NCI-H82 treated with DMSO at 0.1 percent for 48 hours (cell line): Measurements from ENCODE around the gene IL17RA.
"Not testable (repeated sequence)": the region's sequence is repeated elsewhere in the genome, so short reads cannot be mapped to it uniquely, and the experiment has no call there.

Source experiments
- DNase-seq: peaks from one replicate; lab custom pipeline; 2025; ENCODE audit not compliant: unreplicated experiment; lab: John Stamatoyannopoulos, UW

The IL17RA gene

GRCh38 chr22:17120281-17120680 is 35.5 kb downstream of the IL17RA start:
- DNase-seq, result no peak

GRCh38 chr22:17120711-17121232 is 36.0 kb downstream of the IL17RA start:
- DNase-seq, result no peak

GRCh38 chr22:17121233-17122195 is 36.7 kb downstream of the IL17RA start, which contains the start of gene TMEM121B:
TMEM121B (minus strand) TSS chr22:17121360; CDS start chr22:17121127, 233 bp downstream.
- DNase-seq, result peak; percentile 12

GRCh38 chr22:17130199-17130598 is 45.4 kb downstream of the IL17RA start:
- DNase-seq, result no peak

GRCh38 chr22:17131686-17132085 is 46.9 kb downstream of the IL17RA start:
- DNase-seq, result no peak

GRCh38 chr22:17132112-17132511 is 47.3 kb downstream of the IL17RA start:
- DNase-seq, result no peak

GRCh38 chr22:17133137-17133536 is 48.3 kb downstream of the IL17RA start:
- DNase-seq, result no peak

GRCh38 chr22:17135153-17135760 is 50.5 kb downstream of the IL17RA start:
- DNase-seq, result no peak

- DNase-seq, result no peak
Observed at GRCh38 chr22:17137170-17137569, 52.4 kb downstream of the IL17RA start.

- no peak for DNase-seq
Observed at GRCh38 chr22:17137861-17138425, 53.1 kb downstream of the IL17RA start.

- DNase-seq, result no peak
Observed at GRCh38 chr22:17138513-17138912, 53.7 kb downstream of the IL17RA start.

GRCh38 chr22:17140022-17140421 is 55.2 kb downstream of the IL17RA start:
- no peak for DNase-seq

- no peak for DNase-seq
Observed at GRCh38 chr22:17140826-17141766, 56.3 kb downstream of the IL17RA start.

- DNase-seq, result no peak
Observed at GRCh38 chr22:17143101-17143500, 58.3 kb downstream of the IL17RA start.

GRCh38 chr22:17143826-17144225 is 59.0 kb downstream of the IL17RA start:
- DNase-seq, result no peak

- DNase-seq, result no peak
Observed at GRCh38 chr22:17145021-17145680, 60.4 kb downstream of the IL17RA start.

- not testable (repeated sequence) for DNase-seq
Observed at GRCh38 chr22:17147458-17147857, 62.7 kb downstream of the IL17RA start.

GRCh38 chr22:17149076-17149815 is 64.4 kb downstream of the IL17RA start:
- no peak for DNase-seq

GRCh38 chr22:17152340-17152739 is 67.5 kb downstream of the IL17RA start:
- DNase-seq, result no peak
